Thoracic aorta (tissue), 2 donors: ENCODE measurements around the gene EPS8L2. TPM values are rescaled to one million over a fixed set of nuclear protein-coding genes. Genes with fewer than 3 reads are reported as not detected.

Experiments used
- ATAC-seq: fragments of 150-250 bp; one replicate; pipeline ENCODE4 v1.8.0; 2017; ENCODE audit warnings: low read depth; ENCODE audit not compliant: insufficient number of reproducible peaks, low FRiP score
- DNase-seq: peaks from one replicate; pipeline ENCODE4 v3.0.0-alpha.2; 2020; ENCODE audit warnings: low spot score
- H3K27ac ChIP-seq, 2 donors: fragments of 200-600 bp; sonication (generic); 1 replicate in 1 of 2; 2 replicates in 1 of 2; pipeline ENCODE4 v1.5.1; 2016; ENCODE audit warnings: mild to moderate bottlenecking in 2 of 2, moderate library complexity in 2 of 2
- H3K27me3 ChIP-seq: fragments of 200-600 bp; sonication (generic); replicated peaks from 2 replicates; pipeline ENCODE4 v1.6.0; 2016; ENCODE audit warnings: mild to moderate bottlenecking; ENCODE audit not compliant: insufficient read depth
- H3K36me3 ChIP-seq: fragments of 200-600 bp; sonication (generic); one replicate; pipeline ENCODE4 v1.5.1; 2016
- H3K4me1 ChIP-seq, 2 donors: fragments of 200-600 bp; sonication (generic); 1 replicate in 1 of 2; 2 replicates in 1 of 2; pipeline versions ENCODE4 v1.5.1 to v1.6.0; 2016; ENCODE audit warnings: low read depth in 2 of 2, mild to moderate bottlenecking in 1 of 2; ENCODE audit not compliant: control insufficient read depth in 1 of 2
- H3K4me3 ChIP-seq: fragments of 200-600 bp; sonication (generic); 2 replicates; pipeline ENCODE4 v1.5.1; 2016; ENCODE audit warnings: mild to moderate bottlenecking
- H3K9me3 ChIP-seq: fragments of 200-600 bp; sonication (generic); 2 replicates; pipeline ENCODE4 v1.5.1; 2016
- CTCF ChIP-seq: fragments of 200-600 bp; sonication (generic); IDR thresholded peaks from one replicate; pipeline ENCODE4 v1.5.1; 2019; ENCODE audit warnings: antibody characterized with exemption
- total RNA-seq, 2 donors: library from RNA; depleted of rRNA; stranded (reverse); fragments of >200 nt; gene quantifications; one replicate each; pipeline versions ENCODE4 v1.1.0 to v1.2.3, GENCODE V29; 2016

The EPS8L2 gene
- total RNA-seq, 2 donors from 2014 or later = 39.6 to 75.9 TPM

GRCh38 chr11:724049-724777, 18.2 kb downstream of the EPS8L2 start:
- Histone ChIP-seq H3K4me3 (no peak overlapping the region), H3K36me3 (no peaks in the 10 kb centered on the region), H3K9me3 (no peaks in the 10 kb centered on the region), H3K4me1 (peaks cover 26 to 42% of the 10 kb centered on the region in 2 donors), H3K27ac (no peak overlapping the region), H3K27me3 (no peaks in the 10 kb centered on the region)
- TF ChIP-seq CTCF = no peak
- ATAC-seq (no peak), DNase-seq (no peak)

DNA sequence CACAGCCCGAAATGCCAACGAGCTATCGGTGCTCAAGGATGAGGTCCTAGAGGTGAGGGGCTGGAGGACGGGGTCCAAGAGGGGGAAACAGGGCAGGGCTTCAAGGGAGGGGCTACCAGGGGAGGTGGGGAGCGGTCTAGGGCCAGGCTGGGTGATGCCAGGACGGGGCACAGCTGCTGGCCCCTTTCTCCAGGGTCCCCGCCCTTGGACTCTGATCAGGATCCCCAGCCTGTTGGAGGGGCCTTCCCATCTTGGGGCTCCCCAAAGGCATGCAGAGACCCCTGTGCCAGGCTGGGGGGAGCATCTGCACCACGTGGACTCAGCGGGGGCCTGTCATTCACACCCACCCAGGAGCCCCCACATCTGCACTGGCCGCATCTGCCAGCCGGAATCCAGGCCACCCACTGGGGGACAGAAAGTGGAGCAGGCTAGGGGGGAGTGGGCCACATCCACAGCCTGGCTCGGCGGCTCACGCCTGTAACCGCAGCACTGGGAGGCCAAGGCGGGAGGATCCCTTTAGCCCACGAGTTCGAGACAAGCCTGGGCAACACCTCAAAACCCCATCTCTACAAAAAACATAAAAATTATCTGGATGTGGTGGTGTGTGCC, 18.9 kb downstream of the EPS8L2 start:
- Histone ChIP-seq H3K9me3 (no peaks in the 10 kb centered on the region), H3K27me3 (no peaks in the 10 kb centered on the region), H3K4me1 (peaks cover 26 to 42% of the 10 kb centered on the region in 2 donors), H3K4me3 (no peak overlapping the region), H3K36me3 (no peaks in the 10 kb centered on the region), H3K27ac (no peak overlapping the region)
- no peak for ATAC-seq
- DNase-seq = no peak
- TF ChIP-seq CTCF = no peak

DNA sequence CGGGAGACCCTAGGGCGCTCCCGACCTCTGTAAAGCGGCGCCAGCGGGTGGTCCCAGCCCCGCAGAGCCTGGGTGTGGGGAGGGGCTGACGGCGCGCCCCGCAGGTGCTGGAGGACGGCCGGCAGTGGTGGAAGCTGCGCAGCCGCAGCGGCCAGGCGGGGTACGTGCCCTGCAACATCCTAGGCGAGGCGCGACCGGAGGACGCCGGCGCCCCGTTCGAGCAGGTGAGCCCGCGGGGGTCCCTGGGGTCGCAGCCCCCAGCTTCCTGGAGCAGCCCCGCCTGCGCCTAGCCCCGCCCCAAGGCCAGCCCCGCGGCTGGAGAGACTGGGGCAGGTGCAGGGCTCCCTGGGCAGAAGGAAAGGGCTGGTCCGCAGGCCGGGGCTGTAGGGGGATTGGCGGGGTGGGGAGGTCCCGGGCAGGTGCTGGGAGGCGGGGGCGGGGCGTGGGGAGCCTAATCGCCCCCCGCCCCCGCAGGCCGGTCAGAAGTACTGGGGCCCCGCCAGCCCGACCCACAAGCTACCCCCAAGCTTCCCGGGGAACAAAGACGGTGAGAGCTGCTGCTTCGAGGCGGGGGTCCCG, 19.7 kb downstream of the EPS8L2 start:
- no peak for TF ChIP-seq CTCF
- no peak for DNase-seq
- ATAC-seq = no peak
- Histone ChIP-seq H3K4me3 (peak overlapping the region; percentile 68), H3K27me3 (no peaks in the 10 kb centered on the region), H3K9me3 (no peaks in the 10 kb centered on the region), H3K27ac (no peak overlapping the region), H3K36me3 (no peaks in the 10 kb centered on the region), H3K4me1 (peaks cover 26 to 42% of the 10 kb centered on the region in 2 donors)

GRCh38 chr11:726278-727220, 20.5 kb downstream of the EPS8L2 start:
- Histone ChIP-seq H3K27ac (peak overlapping the region; percentile 70 to 94), H3K27me3 (no peaks in the 10 kb centered on the region), H3K4me3 (peak overlapping the region; percentile 68), H3K36me3 (no peaks in the 10 kb centered on the region), H3K4me1 (peaks cover 22 to 35% of the 10 kb centered on the region in 2 donors), H3K9me3 (no peaks in the 10 kb centered on the region)
- no peak for DNase-seq
- ATAC-seq = no peak
- TF ChIP-seq CTCF = no peak
